Superior temporal gyrus (tissue), 1 donor: Measurements from ENCODE around the gene CBARP.

ENCODE experiments used
- DNase-seq: peaks from one replicate; pipeline ENCODE4 v3.0.0-alpha.2; 2016; ENCODE audit errors: extremely low spot score

The CBARP gene

DNA sequence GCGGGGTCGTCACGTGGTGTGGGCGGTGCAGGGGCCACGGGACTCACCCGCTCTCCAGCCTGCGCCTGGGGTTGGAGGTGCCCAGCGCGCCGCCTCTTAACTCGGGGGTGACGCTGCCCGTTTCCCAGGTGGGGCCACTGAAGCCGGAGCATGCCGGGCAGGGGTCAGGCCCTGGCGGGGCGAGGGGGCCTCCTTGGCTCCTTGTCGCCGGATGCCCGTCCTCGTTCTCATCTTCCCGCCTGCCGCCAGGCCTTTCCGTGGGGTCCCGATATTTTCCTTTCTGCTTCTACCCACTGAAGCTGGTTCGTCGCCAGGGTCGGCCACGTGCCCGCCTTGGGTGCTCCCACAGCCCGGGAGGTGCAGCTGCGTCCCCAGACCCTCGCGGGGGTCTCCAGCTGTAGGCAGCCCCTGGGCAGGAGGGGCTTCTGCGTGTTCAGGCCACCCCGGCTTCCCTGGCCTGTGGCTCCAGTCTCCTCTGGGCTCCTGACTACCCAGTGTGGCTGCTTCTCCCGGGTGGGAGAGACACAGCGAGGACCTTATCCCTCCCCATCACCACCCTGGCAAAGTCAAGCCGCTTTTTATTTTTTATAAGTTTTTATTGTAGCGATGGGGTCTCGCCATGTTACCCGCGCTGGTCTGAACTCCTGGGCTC lies 38.3 kb upstream of the CBARP start:
- no peak for DNase-seq

- DNase-seq = peak; percentile 95
Measured at GRCh38 chr19:1275260-1275975, 37.6 kb upstream of the CBARP start, which contains the start of gene FAM174C. Gene FAM174C (plus strand): TSS chr19:1275530. CDS start chr19:1275550, 20 bp downstream.

- no peak for DNase-seq
Measured at GRCh38 chr19:1274852-1275259, 37.1 kb upstream of the CBARP start.

DNA sequence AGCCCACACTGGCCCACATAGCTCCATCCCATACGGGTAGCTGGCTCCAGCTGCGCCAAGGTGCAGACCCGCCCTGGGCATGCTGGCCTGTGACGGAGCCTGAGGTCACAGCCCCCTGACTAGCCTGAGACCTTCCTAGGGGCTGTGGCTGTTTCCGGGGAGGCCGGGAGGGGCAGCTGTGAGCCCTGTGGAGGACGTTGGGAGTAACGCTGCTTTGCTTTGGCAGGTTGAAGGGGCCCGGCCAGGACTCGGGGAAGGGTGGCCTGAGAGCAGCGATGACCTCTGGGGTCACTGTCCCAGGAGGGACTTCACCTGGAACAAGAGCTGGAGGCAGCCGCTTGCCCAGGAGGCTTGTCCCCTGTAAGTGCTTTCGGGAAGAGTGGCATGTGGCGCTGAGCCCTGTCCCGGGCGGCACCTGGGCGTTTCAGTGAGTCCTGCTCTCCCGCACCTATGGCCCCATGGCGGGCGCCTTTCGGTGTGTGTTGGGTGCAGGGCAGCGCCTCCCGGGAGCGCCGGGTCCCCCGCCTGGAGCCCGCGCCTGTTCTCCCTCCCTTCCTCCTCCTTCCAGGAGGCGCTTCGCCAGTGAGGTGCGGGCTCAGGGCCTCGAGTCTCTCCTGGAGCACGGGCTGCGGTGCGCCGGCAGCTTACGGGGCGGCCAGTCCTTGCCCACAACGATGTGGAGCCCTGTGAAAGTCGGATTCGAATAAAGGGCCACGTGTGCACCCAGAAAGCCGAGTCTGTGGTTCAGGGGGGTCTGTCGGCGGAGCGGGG lies 36.5 kb upstream of the CBARP start:
- DNase-seq = no peak

GRCh38 chr19:1273263-1274041 lies 35.6 kb upstream of the CBARP start:
- DNase-seq = peak; percentile 9

DNA sequence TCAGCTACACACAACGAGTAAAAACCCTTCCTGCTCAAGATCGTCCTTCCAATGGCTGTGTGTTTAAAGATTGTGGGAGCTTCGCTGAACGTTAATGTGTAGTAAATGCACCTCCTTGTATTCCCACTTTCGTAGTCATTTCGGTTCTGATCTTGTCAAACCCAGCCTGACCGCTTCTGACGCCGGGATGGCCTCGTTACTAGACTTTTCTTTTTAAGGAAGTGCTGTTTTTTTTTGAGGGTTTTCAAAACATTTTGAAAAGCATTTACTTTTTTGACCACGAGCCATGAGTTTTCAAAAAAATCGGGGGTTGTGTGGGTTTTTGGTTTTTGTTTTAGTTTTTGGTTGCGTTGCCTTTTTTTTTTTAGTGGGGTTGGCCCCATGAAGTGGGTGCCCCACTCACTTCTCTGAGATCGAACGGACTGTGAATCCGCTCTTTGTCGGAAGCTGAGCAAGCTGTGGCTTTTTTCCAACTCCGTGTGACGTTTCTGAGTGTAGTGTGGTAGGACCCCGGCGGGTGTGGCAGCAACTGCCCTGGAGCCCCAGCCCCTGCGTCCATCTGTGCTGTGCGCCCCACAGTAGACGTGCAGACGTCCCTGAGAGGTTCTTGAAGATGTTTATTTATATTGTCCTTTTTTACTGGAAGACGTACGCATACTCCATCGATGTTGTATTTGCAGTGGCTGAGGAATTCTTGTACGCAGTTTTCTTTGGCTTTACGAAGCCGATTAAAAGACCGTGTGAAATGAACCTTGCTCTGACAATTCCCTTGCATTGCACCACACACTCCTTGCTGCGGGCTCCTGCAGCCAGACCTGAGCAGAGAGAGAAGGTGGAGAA lies 34.8 kb upstream of the CBARP start:
- peak; percentile 60 for DNase-seq

- DNase-seq = peak; percentile 7
Measured at GRCh38 chr19:1271528-1272422, 34.0 kb upstream of the CBARP start.

GRCh38 chr19:1270854-1271527 lies 33.2 kb upstream of the CBARP start:
- no peak for DNase-seq

DNA sequence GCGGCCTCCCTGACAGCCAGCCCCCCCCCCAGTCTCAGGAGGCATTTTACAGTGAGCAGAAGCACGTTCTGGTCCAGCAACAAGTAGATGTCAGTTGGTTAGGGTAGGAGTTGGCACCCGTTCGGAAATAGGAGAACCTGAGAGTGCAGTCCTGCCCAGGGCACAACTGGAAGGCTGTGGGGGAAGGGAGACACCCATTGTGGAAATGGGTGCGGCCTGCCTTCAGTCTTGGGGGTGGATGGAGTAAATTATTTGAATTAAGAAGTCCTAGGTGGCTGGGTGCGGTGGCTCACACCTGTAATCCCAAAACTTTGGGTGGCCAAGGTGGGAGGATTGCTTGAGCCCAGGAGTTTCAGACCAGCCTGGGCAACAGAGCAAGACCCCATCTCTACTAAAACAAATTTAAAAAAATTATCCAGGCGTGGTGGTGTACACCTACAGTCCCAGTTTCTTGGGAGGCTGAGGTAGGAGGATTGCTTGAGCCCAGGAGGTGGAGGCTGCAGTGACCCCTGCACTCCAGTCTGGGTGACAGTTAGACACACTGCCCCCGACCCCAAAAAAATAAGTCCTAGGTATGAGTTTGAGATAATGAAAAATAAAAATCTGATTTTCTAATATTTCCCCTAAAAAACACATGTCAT lies 32.5 kb upstream of the CBARP start:
- no peak for DNase-seq

- peak; percentile 77 for DNase-seq
Measured at GRCh38 chr19:1269478-1270212, 31.8 kb upstream of the CBARP start.

DNA sequence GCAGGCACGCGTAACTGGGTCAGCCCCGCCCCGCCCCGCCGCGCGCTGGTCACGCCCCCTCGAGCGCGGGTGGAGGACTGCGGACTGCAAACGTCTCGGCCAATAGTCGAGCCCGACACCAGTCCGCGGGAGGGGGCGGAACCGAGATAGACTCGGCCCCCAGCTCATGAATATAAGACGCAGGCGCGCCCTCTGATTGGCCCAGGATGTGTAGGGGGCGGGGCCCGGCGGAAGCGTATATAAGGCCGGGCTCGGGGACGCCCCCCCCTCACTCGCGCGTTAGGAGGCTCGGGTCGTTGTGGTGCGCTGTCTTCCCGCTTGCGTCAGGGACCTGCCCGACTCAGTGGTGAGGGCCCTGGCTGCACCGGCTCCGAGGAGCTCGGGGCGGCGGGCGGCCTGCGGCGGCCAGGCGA lies 31.3 kb upstream of the CBARP start, which contains the start of gene CIRBP:
Gene CIRBP, plus strand, starts transcription at position 268 of the 413 bp plus-strand sequence. CDS start 1,602 bp downstream, outside the sequence.
- peak; percentile 99 for DNase-seq

DNA sequence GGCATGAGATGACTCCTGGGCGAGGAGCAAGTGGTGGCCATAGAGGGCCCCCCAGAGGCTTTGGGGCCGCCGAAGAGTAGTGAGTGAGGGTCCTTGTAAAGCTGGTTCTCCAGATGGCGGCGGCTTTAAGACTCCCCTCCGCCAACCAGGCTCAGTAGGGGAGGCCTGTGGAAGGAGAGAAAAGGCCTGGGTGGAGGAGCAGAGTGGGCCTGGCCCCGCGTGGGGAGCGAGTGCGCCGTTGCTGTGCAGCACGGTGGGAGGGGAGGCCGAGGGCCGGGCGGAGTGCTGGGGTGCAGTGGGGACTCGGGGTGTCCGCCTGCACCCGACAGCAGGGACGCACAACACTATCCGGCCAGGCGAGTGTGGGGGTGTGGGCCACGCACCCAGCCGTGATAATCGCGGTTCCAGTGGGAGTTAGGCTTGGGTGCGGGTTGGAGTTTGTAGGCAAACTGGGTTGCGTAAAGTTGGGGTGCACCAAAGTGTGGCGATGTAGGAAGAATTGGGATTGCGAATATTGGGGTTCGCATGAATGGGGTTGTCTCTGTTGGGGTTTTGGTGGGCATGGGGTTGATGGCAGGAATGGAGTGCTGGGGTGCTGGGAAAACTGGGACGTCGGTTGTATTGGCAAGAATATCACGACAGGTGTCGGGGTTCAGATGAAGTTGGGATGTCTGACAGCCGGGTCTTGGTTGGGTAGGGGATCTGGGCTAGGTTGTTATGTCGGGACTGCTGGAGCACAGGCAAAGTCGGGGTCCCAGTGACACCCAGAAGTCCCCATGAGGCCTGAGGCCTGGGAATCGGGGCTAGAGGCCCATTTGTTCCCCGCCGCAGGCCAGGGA lies 30.6 kb upstream of the CBARP start:
- DNase-seq = no peak

DNA sequence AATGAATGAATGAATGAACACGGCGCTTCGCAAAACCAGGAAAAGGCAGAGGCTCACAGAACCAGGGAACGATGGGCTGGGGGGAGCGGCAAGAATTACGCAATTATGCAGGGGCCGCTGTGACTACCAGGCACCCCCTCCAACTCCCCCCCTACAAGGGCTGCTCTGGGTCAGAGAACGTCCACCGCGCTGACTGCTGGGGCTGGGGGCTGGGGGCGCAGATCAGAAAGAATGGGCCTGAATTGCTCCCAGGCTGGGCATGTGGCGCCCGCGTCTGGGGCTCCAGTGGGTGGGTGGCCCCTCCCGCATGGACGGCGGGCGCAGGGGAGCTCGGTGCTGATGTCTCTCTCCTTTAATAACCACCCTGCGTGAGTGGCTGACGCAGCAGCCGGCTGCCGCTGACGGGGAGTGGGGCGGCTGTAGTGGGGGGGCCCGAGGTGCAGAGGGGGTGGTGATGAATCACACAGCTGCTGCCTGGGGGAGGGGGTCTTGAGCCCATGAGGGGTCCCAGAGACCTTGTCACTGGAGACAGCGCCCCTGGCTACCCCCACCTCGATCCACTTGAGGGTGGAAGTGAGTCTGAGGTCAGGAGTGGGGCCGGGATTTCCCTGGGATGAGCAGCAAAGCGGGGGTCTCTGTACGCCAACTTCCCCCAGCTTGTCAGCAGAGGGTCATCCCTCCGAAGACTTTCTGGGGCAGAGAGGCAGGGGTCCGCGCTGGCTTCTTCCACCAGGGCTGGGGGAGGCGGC lies 29.8 kb upstream of the CBARP start:
- DNase-seq = peak; percentile 7

GRCh38 chr19:1266916-1267476 lies 29.2 kb upstream of the CBARP start:
- peak; percentile 72 for DNase-seq

DNA sequence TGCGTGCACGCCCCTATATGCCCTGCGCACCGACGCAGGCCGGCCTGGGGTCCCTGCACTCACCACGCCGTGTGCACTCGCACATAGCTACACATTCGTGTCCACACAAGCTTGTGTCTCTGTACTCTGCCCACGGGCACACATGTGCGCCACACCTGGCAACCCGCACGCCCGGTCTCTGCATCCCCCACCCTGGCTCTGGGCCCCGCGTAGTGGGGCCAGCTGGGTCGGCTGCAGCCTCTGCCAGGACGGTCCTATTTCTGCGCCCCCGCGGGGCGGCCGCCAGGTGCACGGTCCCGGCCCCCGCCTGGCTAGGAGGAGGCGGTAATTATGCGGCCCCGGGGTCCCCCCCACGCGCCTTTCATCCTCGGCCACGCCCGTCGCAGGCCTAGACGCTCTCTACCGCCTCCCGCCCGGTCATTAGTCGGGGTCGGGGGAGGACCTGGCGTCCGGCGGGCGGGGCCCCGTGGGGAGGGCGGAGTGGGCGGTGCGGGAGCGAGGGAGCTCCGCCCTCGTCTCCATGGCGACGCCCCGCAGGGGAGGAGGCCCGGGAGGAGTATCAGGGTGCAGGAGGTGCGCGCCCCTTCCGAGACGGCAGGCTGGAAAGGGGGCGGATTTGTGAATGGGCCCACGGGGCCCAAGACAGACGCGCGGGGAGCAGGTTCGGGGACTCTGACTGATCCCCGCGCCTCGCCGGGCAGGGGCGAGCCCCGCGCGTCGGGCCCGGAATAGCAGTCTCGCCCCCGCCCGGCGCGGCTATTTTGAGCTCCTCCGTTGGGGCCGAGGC lies 28.5 kb upstream of the CBARP start:
- DNase-seq = peak; percentile 60
